DMS53 treated with DMSO at 0.1 percent for 48 hours (cell line): ENCODE data around the gene TBC1D30.
A peak's percentile ranks its signal among the peaks of the same experiment; 100 is the strongest.
"Not testable (repeated sequence)": the region's sequence is repeated elsewhere in the genome, so short reads cannot be mapped to it uniquely, and the experiment has no call there.

ENCODE experiments used
- DNase-seq: peaks from one replicate; lab custom pipeline; 2025; ENCODE audit not compliant: unreplicated experiment; lab: John Stamatoyannopoulos, UW

TBC1D30 gene

GRCh38 chr12:64848409-64848808 is 24.0 kb downstream of the TBC1D30 start:
- DNase-seq: not testable (repeated sequence)

- no peak for DNase-seq
These were observed 34.6 kb downstream of the TBC1D30 start for GRCh38 chr12:64858882-64859605.

- no peak for DNase-seq
These were observed 36.1 kb downstream of the TBC1D30 start for GRCh38 chr12:64860446-64860998.

GRCh38 chr12:64864319-64864718 is 39.9 kb downstream of the TBC1D30 start:
- no peak for DNase-seq

GRCh38 chr12:64875186-64875585 is 50.7 kb downstream of the TBC1D30 start:
- DNase-seq: no peak

- no peak for DNase-seq
These were observed 52.1 kb downstream of the TBC1D30 start for GRCh38 chr12:64876388-64877071.

GRCh38 chr12:64877363-64878004 is 53.0 kb downstream of the TBC1D30 start:
- no peak for DNase-seq

- no peak for DNase-seq
These were observed 58.2 kb downstream of the TBC1D30 start for GRCh38 chr12:64882687-64883086.

- DNase-seq: no peak
These were observed 59.1 kb downstream of the TBC1D30 start for GRCh38 chr12:64883264-64884163.

GRCh38 chr12:64884164-64884542 is 59.7 kb downstream of the TBC1D30 start:
- no peak for DNase-seq

- no peak for DNase-seq
These were observed 60.3 kb downstream of the TBC1D30 start for GRCh38 chr12:64884728-64885127.

- peak; percentile 45 for DNase-seq
These were observed 65.2 kb downstream of the TBC1D30 start for GRCh38 chr12:64889434-64890216.

- DNase-seq: peak; percentile 81
These were observed 66.5 kb downstream of the TBC1D30 start for GRCh38 chr12:64890873-64891468.

- DNase-seq: no peak
These were observed 67.2 kb downstream of the TBC1D30 start for GRCh38 chr12:64891629-64892028.

- no peak for DNase-seq
These were observed 68.1 kb downstream of the TBC1D30 start for GRCh38 chr12:64892561-64892960.

GRCh38 chr12:64893961-64894360 is 69.5 kb downstream of the TBC1D30 start:
- no peak for DNase-seq

GRCh38 chr12:64894827-64895475 is 70.5 kb downstream of the TBC1D30 start:
- no peak for DNase-seq

- DNase-seq: no peak
These were observed 71.1 kb downstream of the TBC1D30 start for GRCh38 chr12:64895526-64895925.

- DNase-seq: no peak
These were observed 76.1 kb downstream of the TBC1D30 start for GRCh38 chr12:64900540-64900939.
